ENCODE measurements around the gene BPIFB1.

GRCh38 chr20:33273117-33273851 lies 9.7 kb upstream of the BPIFB1 start:
- no peak for TF ChIP-seq CTCF (IDR thresholded peaks at IDR 0.05)
- TF ChIP-seq EZH2 (IDR thresholded peaks at IDR 0.05): no peak

Measured in neural progenitor cell (in vitro differentiated cells).